Measurements from ENCODE around the gene TACC2.
"Not testable (repeated sequence)": the region's sequence is repeated elsewhere in the genome, so short reads cannot be mapped to it uniquely, and the experiment has no call there.

TACC2 gene

GRCh38 chr10:121988361-121989324, at the start of gene TACC2:
Gene TACC2, plus strand, starts transcription at chr10:121989163. Its CDS starts 32,819 bp downstream, at chr10:122021982.
- DNase-seq (ENCODE audit: low read depth) = no peak

- DNase-seq (ENCODE audit: low read depth) = no peak
Observed at GRCh38 chr10:121941532-121941931, 47.4 kb upstream of the TACC2 start.

GRCh38 chr10:121942749-121943416, 46.1 kb upstream of the TACC2 start:
- peak; percentile 93 for DNase-seq (ENCODE audit: low read depth)

- no peak for DNase-seq (ENCODE audit: low read depth)
Observed at GRCh38 chr10:121947343-121948330, 41.3 kb upstream of the TACC2 start.

- no peak for DNase-seq (ENCODE audit: low read depth)
Observed at GRCh38 chr10:121949049-121949448, 39.9 kb upstream of the TACC2 start.

- no peak for DNase-seq (ENCODE audit: low read depth)
Observed at GRCh38 chr10:121949451-121949850, 39.5 kb upstream of the TACC2 start.

- peak; percentile 59 for DNase-seq (ENCODE audit: low read depth)
Observed at GRCh38 chr10:121952226-121952625, 36.7 kb upstream of the TACC2 start.

GRCh38 chr10:121956111-121957061, 32.6 kb upstream of the TACC2 start:
- DNase-seq (ENCODE audit: low read depth) = peak; percentile 26

- DNase-seq (ENCODE audit: low read depth) = no peak
Observed at GRCh38 chr10:121959671-121960070, 29.3 kb upstream of the TACC2 start.

- no peak for DNase-seq (ENCODE audit: low read depth)
Observed at GRCh38 chr10:121961456-121961855, 27.5 kb upstream of the TACC2 start.

GRCh38 chr10:121965996-121966395, 23.0 kb upstream of the TACC2 start:
- DNase-seq (ENCODE audit: low read depth) = no peak

- not testable (repeated sequence) for DNase-seq (ENCODE audit: low read depth)
Observed at GRCh38 chr10:121969086-121969485, 19.9 kb upstream of the TACC2 start.

- DNase-seq (ENCODE audit: low read depth) = no peak
Observed at GRCh38 chr10:121974019-121974534, 14.9 kb upstream of the TACC2 start.

- DNase-seq (ENCODE audit: low read depth) = peak; percentile 47
Observed at GRCh38 chr10:121974535-121975294, 14.2 kb upstream of the TACC2 start, which contains the start of gene NSMCE4A. Gene NSMCE4A, minus strand, starts transcription at chr10:121975217. Its CDS starts 52 bp downstream, at chr10:121975165.

- no peak for DNase-seq (ENCODE audit: low read depth)
Observed at GRCh38 chr10:121975295-121976086, 13.5 kb upstream of the TACC2 start.

GRCh38 chr10:121976607-121977006, 12.4 kb upstream of the TACC2 start:
- DNase-seq (ENCODE audit: low read depth) = no peak

- no peak for DNase-seq (ENCODE audit: low read depth)
Observed at GRCh38 chr10:121978511-121978910, 10.5 kb upstream of the TACC2 start.

- no peak for DNase-seq (ENCODE audit: low read depth)
Observed at GRCh38 chr10:121981346-121981745, 7.6 kb upstream of the TACC2 start.

GRCh38 chr10:121983852-121984251, 5.1 kb upstream of the TACC2 start:
- DNase-seq (ENCODE audit: low read depth) = no peak
